Measurements from ENCODE around the gene HOXB8.

Gene HOXB8

DNA sequence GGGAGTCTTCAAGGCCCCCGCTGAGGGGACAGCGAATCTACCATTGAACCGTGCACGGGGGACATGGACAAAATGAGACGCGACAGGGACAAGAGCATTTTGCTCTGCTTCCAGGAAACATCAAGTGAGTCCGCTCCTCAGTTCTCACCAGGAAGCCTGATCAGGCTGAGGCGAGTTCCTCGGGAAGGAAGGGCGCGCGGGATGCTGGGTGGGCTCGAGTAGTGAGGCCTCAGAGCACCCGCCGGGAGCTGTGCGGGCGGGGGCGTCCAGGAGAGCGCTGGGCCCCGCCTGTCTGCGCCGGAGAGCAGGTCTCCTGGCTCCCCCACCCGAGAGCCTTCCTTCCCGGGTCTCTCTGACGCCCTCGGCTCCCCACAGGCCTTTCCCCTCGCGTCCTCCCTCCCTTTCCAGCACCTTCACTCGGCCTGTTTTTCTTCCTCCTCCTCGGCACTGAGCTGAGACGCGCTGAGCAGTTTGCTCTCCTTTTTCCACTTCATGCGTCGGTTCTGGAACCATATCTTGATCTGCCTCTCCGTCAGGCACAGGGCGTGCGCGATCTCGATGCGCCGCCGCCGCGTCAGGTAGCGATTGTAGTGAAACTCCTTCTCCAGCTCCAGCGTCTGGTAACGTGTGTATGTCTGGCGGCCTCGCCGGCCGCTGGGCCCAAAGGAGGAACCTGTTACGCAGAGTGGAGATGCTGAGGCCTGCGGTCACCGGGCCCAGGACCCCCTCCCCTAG lies 18.9 kb downstream of the HOXB8 start:
- no peak for DNase-seq (ENCODE audit: low read depth)

DNA sequence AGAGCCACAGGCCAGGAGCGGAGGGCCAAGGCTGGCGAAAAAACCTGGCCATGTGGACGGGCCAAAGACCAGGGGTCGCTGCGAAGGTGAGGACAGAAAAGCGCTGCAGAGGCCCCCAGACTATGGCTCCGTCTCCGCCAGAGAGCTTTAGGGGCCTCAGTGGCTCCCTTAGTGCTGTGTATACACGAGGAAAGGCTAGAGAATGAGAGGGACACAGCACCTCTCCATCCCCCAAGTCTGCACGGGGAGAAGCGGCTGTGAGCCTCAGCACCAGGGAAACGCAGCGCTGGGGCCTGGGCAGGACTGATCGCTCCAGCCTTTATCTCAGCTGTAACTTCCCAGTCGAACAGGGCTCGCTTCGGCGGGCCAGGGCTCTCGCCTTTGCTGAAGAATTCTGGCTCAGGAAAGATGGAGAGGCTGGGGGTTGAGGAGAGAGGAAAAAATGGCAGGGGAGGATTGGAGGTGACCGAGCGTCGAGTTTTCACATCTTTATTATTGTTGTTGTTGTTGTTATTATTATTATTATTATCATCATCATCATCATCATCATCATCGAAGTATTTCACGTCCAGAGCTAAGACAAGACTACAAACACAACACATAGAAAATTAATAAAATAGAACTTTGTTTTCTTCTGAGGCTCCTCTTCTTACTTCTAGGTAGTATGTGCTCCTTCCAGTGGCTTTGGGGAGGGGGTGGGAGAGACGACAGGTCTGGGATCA lies 19.7 kb downstream of the HOXB8 start:
- no peak for DNase-seq (ENCODE audit: low read depth)

DNA sequence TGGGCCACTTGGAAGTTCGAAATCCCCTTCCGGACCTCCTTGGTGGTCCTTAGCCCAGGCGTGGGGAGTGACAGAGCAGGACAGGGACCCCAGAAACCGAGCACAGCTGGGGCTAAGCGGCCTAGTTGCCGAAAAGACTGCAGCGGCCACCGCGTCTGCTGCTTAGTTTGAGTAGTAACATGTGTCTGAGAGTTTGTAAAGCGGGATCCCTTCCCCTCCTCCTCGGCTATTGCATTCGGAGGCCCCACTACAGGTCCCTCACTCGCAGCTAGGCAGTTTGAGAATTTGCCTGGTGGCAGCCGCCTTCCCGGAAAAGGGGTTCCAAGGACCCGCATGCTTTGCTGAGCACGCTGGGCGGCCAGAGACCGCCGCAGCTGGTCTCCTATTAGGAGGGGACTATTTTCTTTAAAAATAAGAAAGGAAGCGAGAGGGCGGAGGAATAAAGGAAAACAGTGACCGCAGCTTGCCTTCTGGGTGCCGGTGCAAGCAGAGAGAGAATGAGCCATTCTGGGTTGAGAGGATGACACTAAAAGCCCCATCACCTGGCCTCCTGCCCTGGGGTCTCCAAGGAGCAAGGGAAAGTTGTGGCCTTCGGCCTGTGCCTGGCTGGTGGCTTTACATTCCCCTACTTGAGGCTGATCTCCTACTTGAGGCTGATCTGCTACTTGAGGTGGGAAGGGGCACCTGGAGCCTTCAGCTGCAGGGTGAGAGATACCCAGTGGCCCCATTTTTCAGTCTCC lies 20.4 kb downstream of the HOXB8 start:
- no peak for DNase-seq (ENCODE audit: low read depth)

DNA sequence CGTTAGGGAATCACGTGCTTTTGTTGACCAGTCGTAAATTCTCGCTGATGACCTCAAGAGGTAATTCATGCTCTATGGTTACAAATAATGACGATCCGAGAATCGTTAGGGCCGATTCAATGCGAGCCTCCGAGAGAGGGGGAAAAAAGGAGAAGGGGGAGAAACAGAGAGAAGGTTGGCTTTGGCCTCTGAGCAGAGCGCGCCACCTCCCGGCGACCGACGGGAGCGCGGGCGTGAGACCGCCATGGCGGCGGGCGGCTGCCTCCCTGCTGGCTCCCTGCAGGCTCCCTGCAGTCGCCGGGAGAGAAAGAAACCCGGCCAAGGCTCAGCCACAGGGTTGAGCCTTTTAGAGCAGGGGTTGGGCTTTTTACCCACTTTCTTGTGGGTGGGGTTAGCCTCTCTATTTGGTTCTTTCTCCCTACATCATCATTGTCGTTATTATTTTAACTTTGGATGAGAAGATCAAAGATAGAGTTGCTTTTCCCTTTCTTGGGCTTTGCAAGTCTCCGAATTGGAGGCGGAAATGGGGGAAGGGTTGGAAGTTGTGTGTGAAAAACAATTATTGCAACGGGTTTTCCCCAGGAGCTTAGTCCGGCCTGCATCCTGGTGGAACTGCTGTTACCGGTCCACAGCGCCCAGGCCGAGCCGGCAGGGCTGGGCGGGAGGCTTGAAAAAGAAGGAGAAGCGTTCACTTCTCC lies 21.1 kb downstream of the HOXB8 start:
- peak; percentile 64 for DNase-seq (ENCODE audit: low read depth)

- no peak for DNase-seq (ENCODE audit: low read depth)
Observed at GRCh38 chr17:48593126-48593829, 21.8 kb downstream of the HOXB8 start, which contains the start of gene HOXB5. Gene HOXB5, minus strand, starts transcription at chr17:48593779. Its CDS starts 97 bp downstream, at chr17:48593682.

DNA sequence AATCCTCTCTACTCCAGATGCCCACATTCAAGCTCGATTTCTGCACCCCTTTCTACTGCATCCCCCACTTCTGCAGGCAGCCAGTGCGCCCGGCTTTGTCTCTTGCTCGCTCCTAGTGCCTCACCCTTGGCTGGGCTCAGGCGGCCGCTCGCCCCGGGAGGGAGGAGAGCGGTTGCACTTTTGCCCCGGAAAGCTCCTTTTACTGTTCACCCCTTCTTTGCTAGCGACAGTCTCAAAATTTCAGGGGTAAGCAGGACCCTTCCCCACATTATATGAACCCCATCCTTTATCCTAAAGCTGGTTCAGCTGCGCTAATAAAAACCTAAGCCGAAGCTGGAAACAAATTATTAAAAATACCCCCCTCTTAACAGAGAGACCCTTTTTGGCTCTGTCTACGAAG lies 22.5 kb downstream of the HOXB8 start:
- DNase-seq (ENCODE audit: low read depth), result no peak

GRCh38 chr17:48592057-48592514 lies 23.0 kb downstream of the HOXB8 start:
- no peak for DNase-seq (ENCODE audit: low read depth)

- no peak for DNase-seq (ENCODE audit: low read depth)
Observed at GRCh38 chr17:48591255-48592056, 23.6 kb downstream of the HOXB8 start.

DNA sequence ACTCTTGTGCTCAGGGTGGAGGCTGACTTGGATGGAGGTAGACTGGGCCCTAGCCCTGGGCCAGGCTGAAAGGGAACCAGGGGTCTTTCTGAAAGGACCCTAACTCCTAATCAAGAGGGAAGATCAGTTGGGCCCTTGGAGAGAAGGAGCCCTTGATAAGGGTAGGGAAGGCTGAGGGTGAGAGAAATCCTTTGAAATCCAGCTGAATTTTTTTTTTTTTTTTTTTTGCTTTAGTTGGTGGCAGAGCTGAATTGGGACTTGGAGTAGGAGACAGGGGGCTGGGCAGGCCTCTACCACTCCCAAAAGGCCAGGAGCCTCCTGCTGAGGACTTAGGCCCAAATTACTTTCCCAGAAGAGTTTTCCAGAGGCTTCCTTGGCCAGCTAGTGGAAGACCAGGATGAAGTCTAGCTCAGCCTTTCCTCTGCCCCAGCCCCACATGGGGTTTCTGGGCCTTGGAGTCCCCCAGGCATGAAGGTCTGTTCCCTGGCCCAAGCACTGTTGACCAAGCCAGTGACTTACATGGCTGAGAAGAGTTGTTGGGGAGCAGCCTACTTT lies 24.4 kb downstream of the HOXB8 start:
- no peak for DNase-seq (ENCODE audit: low read depth)

GRCh38 chr17:48589831-48590606 lies 25.1 kb downstream of the HOXB8 start, which contains the start of gene HOXB3:
Gene HOXB3, minus strand, starts transcription at chr17:48590241. Its CDS starts 37,767 bp downstream, at chr17:48552474.
- DNase-seq (ENCODE audit: low read depth), result no peak

GRCh38 chr17:48589060-48589830 lies 25.8 kb downstream of the HOXB8 start:
- no peak for DNase-seq (ENCODE audit: low read depth)

DNA sequence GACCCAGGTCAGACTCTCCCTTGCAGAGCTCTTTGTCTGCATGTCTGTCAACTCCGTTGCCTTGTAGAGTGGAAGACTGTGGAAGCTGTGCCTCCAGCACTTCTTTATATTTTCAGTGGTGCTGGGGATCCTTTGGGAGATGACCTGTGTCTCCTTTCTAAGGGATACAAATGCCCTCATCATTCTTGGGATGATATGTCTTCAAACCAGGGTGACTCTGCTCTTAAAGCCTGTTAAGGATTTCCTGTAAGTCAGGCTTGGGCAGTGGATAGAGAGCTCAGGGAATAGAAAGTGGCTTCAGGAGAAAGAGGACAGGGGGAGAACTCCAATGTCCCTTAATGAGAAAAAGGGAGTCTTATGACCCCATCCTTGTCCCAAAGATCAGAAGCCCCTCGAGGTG lies 26.6 kb downstream of the HOXB8 start:
- no peak for DNase-seq (ENCODE audit: low read depth)

DNA sequence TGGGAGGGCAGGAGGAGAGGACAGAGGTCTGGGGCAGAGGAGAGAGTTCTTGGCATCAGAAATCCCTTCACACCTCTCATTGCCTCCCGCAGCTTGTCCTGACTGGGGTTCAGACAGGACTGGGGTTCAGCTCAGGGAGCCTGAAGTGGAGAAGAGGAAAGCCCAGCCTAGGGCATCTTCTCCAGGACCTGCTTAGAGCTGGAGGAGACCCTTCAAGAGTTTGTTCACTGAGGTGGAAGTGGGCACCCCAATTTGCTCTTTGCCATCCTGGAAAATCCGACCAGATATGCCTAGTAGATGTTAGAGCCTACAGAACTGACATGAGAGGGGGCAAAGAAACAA lies 27.0 kb downstream of the HOXB8 start:
- no peak for DNase-seq (ENCODE audit: low read depth)

GRCh38 chr17:48587276-48588073 lies 27.6 kb downstream of the HOXB8 start:
- DNase-seq (ENCODE audit: low read depth), result no peak

- no peak for DNase-seq (ENCODE audit: low read depth)
Observed at GRCh38 chr17:48586355-48587258, 28.5 kb downstream of the HOXB8 start.

- DNase-seq (ENCODE audit: low read depth), result no peak
Observed at GRCh38 chr17:48584223-48584741, 30.8 kb downstream of the HOXB8 start.
